Measurements from ENCODE around the gene CTSF.

The CTSF gene

GRCh38 chr11:66530927-66531709, 37.3 kb downstream of the CTSF start:
- TF ChIP-seq JUND (IDR thresholded peaks at IDR 0.05; ENCODE audit: low read depth) = no peak
- no peak for DNase-seq (ENCODE audit: low read depth in 1 of 2, low spot score in 1 of 2)
- in situ Hi-C loops (cut with HindIII; ENCODE audit: low pct_unique_long_range_greater_than_20kb, low sequenced_read_pairs) = no loop called here

GRCh38 chr11:66529655-66530054, 38.8 kb downstream of the CTSF start:
- DNase-seq (ENCODE audit: low read depth in 1 of 2, low spot score in 1 of 2) = no peak
- in situ Hi-C loops (cut with HindIII; ENCODE audit: low pct_unique_long_range_greater_than_20kb, low sequenced_read_pairs) = no loop called here
- TF ChIP-seq JUND (IDR thresholded peaks at IDR 0.05; ENCODE audit: low read depth) = no peak

DNA sequence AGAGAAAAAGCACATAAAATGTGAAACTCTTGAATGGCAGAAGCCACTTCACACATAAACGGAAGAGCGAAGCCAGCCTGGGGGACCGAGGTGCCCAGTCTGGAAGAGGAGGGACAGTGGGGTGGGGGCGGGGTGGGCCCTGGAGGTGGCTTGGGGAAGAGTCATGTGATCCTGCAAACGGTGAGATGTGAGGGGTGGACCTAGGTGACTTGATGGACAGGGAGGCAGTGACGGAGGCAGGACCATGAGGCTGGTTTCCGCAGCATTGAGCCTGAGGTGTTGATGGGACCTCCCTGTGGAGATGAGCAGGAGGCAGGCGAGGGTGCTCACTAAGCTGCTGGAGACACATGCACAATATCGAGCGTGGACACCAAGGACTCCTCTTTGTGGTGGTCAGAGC, 39.3 kb downstream of the CTSF start:
- in situ Hi-C loops (cut with HindIII; ENCODE audit: low pct_unique_long_range_greater_than_20kb, low sequenced_read_pairs) = no loop called here
- TF ChIP-seq JUND (IDR thresholded peaks at IDR 0.05; ENCODE audit: low read depth) = no peak
- DNase-seq (ENCODE audit: low read depth in 1 of 2, low spot score in 1 of 2) = no peak

DNA sequence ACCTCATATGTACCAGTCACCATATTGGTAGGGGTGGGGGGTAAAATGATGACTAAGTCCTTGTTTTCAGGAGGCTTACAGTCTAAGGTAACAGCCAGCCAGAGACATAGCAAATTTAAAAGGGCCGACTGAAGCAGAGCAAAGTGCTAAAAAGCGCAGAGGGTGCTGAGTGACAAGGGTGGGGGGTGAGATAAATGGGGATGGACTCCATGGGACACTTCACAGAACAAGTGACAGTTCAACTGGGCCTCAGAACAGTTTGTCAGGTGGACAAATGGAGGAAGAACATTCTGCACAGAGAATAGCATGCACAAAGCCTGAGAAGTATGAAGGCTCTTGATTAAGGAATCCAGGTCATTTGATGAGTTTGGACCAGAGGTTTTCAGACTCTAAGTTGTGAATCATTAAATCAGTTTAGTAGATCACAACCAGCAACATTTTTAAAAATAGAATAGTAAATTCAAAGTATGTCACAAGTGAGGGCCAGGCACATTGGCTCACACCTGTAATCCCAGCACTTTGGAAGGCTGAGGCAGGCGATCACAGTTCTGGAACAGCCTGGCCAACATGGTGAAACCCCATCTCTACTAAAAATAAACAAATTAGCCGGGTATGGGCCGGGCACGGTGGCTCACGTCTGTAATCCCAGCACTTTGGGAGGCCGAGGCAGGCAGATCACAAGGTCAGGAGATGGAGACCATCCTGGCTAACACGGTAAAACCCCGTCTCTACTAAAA, 43.9 kb downstream of the CTSF start:
- no peak for TF ChIP-seq JUND (IDR thresholded peaks at IDR 0.05; ENCODE audit: low read depth)
- in situ Hi-C loops (cut with HindIII; ENCODE audit: low pct_unique_long_range_greater_than_20kb, low sequenced_read_pairs) = no loop called here
- DNase-seq (ENCODE audit: low read depth in 1 of 2, low spot score in 1 of 2) = no peak

DNA sequence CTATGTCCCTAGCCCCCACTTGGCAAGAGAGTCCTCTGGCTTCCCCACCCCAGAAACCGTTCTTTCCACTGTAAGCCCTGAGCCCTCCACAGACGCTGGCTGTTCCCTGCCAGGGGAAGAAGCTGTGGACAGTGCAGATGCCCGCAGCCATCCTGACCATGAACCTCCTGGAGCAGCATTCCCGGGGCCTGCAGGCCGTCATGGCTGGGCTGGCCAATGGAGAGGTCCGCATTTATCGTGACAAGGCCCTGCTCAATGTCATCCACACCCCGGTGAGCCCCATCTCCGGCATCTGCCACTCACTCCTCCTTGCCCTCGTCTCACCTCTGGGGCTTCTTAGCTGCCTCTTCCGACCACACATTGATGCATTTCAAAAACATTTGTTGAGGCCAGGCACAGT, 44.8 kb downstream of the CTSF start:
- DNase-seq (ENCODE audit: low read depth in 1 of 2, low spot score in 1 of 2) = no peak
- in situ Hi-C loops (cut with HindIII; ENCODE audit: low pct_unique_long_range_greater_than_20kb, low sequenced_read_pairs) = no loop called here
- no peak for TF ChIP-seq JUND (IDR thresholded peaks at IDR 0.05; ENCODE audit: low read depth)
